ENCODE results near the gene CD99L2. TPM values are rescaled to one million over a fixed set of nuclear protein-coding genes. Genes with fewer than 3 reads are reported as not detected.
A peak's percentile ranks its signal among the peaks of the same experiment; 100 is the strongest.

Gene CD99L2
- total RNA-seq, 1 experiment from 2014 or later: 7.3 TPM

GRCh38 chrX:150926791-150927190 lies 28.3 kb upstream of the CD99L2 start:
- no peak overlapping the region; a peak in 1 of 7 replicates for H3K27ac Mint-ChIP-seq
- peak overlapping the region; percentile 19 for H2BK12ac ChIP-seq (ENCODE audit: insufficient read length, low read depth, low read length)
- no CpG with 5 or more reads among the region's 2 CpGs for WGBS (ENCODE audit: extremely low coverage, insufficient read length, low lambda C conversion rate)
- H2AK5ac ChIP-seq (ENCODE audit: insufficient read length, low read length): no peak overlapping the region
- no peak overlapping the region for H3K23ac ChIP-seq (ENCODE audit: insufficient read length, low read depth, low read length)
- no peak overlapping the region for H4K91ac ChIP-seq (ENCODE audit: insufficient read length, low read depth, low read length)
- no peak overlapping the region for H2BK5ac ChIP-seq (ENCODE audit: insufficient read length, low read length)
- no peak overlapping the region for H3K9ac ChIP-seq (ENCODE audit: extremely low read depth, insufficient read length, low read length)
- peaks cover 49 to 71% of the 10 kb centered on the region in 2 experiments for H3K9me3 Mint-ChIP-seq
- H3K27me3 Mint-ChIP-seq (ENCODE audit: low read depth): no peaks in the 10 kb centered on the region; the same call in 1 of the 2 replicates
- H2BK15ac ChIP-seq (ENCODE audit: low read depth, low read length): no peak overlapping the region
- H3K56ac ChIP-seq (ENCODE audit: insufficient read length, low read depth, low read length): no peak overlapping the region
- H4K8ac ChIP-seq (replicated peaks; ENCODE audit: insufficient read length, low read depth, low read length): no peak overlapping the region
- H2AFZ ChIP-seq (ENCODE audit: low read length): no peak overlapping the region
- peaks cover 0 to 4% (median 1%) of the 10 kb centered on the region in 3 experiments; a peak in 4 of 7 replicates for H3K36me3 Mint-ChIP-seq (ENCODE audit: insufficient read depth in 1 of 3, low read depth in 3 of 3)
- no peak overlapping the region for H3K14ac ChIP-seq (ENCODE audit: insufficient read depth, low read length)
- H3K27ac ChIP-seq (ENCODE audit: insufficient read length, low read depth, low read length): no peak overlapping the region
- no peak overlapping the region for H4K5ac ChIP-seq (ENCODE audit: insufficient read length, low read depth, low read length)
- no peak overlapping the region for H2BK20ac ChIP-seq (ENCODE audit: low read depth, low read length, poor library complexity, severe bottlenecking)
- H3K4me1 Mint-ChIP-seq: peaks cover 15 to 17% of the 10 kb centered on the region in 2 experiments
- H3K4me1 ChIP-seq (ENCODE audit: insufficient read depth, low read length): peaks cover 10% of the 10 kb centered on the region; the same call in 1 of the 2 replicates
- H3K79me1 ChIP-seq (ENCODE audit: insufficient read depth, low read depth, low read length, poor library complexity, severe bottlenecking): no peaks in the 10 kb centered on the region
- no peaks in the 10 kb centered on the region for H3K9me3 ChIP-seq (ENCODE audit: control insufficient read depth, low read depth, low read length)
- no peak overlapping the region for H2BK120ac ChIP-seq (ENCODE audit: low read depth, low read length, poor library complexity, severe bottlenecking)
- no peak overlapping the region for H3K4me3 Mint-ChIP-seq
- TF ChIP-seq CTCF (conservative IDR thresholded peaks at IDR 0.05): no peak
- DNase-seq: no peak
- H3K4me2 ChIP-seq (ENCODE audit: insufficient read depth, insufficient read length, low read length): no peak overlapping the region
- H3K27me3 ChIP-seq (ENCODE audit: insufficient read depth, low read length): no peaks in the 10 kb centered on the region; the same call in 1 of the 2 replicates
- H3K18ac ChIP-seq (ENCODE audit: insufficient read length, low read depth, low read length): no peak overlapping the region
- H3T11ph ChIP-seq (ENCODE audit: low read length): no peak overlapping the region
- H3K4ac ChIP-seq (ENCODE audit: low read depth, low read length): no peak overlapping the region
- no peaks in the 10 kb centered on the region for H4K20me1 ChIP-seq (ENCODE audit: control insufficient read depth, insufficient read depth, insufficient read length)
- no peaks in the 10 kb centered on the region for H3K79me2 ChIP-seq (ENCODE audit: insufficient read depth, low read length)
- no peaks in the 10 kb centered on the region for H3K23me2 ChIP-seq (ENCODE audit: insufficient read length, low read depth, low read length, poor library complexity, severe bottlenecking)
